Posterior vena cava (tissue), 2 donors: ENCODE measurements around the gene DBNDD1. TPM values are rescaled to one million over a fixed set of nuclear protein-coding genes. Genes with fewer than 3 reads are reported as not detected.
"Not testable (repeated sequence)": the region's sequence is repeated elsewhere in the genome, so short reads cannot be mapped to it uniquely, and the experiment has no call there.

Experiments used
- DNase-seq: peaks from one replicate; pipeline ENCODE4 v3.0.0-alpha.2; 2020; ENCODE audit warnings: low spot score
- intact Hi-C, 2 donors: fragments of 100-400 bp; cut with DNase I; formaldehyde crosslinking; loops; one replicate each; pipeline versions ENCODE4 v1.14.1 to v1.14.2; 2022 to 2023
- total RNA-seq, 2 donors: library from RNA; stranded (reverse); fragmentation: NEBNext Ultra II Directional; extraction: Animal tissue kit (Norgen Biotek cat#: 25700); gene quantifications; one replicate each; pipeline ENCODE4 v1.2.1, GENCODE V29; 2021
- donor health status: DM: yes; HTN: yes; CAD: no.
- donor health status: DM: yes; HTN: yes; CAD: no.

The DBNDD1 gene
- total RNA-seq, 2 donors from 2014 or later: 0.88 to 2.7 TPM

DNA sequence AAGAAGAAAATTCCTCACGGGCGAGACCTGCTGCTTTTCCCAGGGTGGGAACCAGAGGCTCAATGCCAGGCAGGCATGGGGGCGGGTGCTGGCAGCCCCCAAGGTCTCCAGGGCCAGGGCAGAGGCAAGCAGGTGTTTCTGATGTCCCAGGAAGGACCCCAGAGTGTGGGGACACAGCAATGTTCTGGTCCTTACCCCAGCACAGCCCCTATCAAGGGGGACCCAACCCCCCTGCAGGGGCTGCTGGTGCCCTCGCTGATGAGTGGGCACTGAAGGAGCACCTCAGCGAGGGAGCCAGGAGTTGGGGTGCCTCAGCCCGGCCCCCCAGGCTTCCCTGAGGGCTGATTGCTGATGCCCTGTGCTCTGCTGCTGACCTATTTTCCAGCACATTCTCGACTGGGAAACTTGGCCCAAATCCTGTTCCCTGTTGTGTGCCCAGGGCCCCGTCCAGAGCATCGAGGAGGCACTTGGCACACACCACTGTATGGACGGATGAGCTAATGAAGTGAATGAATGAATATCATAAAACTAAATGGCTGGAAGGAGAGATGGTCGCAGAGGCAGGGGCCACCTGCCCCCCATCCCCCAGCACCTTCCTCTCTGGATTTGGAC lies 2.8 kb downstream of the DBNDD1 start:
- no peak for DNase-seq
- intact Hi-C loops: no loop called here

DNA sequence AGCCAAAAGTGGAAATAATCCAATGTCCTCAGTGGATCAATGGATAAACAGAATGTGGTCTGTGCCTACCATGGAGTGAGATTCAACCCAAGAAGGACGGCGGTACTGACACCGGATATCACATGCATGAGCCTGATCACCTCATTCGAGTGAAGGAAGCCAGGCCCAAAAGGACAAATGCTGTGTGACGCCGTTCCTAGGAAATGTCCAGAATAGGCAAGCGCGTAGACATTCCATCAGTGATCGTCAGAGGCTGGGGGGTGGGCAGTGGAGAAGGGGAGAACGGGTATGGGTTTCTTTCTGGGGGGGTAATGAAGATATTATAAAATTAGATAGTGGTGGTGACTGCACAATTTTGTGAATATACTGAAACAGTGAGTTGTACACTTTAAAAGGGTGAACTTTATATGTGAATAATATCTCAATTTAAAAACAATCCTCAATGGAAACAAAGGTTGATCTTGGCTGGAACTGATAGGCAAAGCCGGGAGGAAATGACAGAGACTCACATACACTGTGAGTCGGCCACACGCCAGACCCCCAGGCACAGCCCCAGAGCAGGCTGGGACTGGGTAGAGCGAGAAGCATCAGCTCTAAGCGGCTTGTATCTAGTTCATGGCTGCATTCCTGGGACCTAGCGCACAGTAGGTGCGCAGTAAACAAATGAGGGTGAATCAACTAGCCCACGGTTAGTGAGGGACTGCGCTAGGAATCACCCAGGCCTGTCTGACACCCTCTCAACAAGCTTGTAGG lies 3.5 kb downstream of the DBNDD1 start:
- no peak for DNase-seq
- intact Hi-C loops: no loop called here

DNA sequence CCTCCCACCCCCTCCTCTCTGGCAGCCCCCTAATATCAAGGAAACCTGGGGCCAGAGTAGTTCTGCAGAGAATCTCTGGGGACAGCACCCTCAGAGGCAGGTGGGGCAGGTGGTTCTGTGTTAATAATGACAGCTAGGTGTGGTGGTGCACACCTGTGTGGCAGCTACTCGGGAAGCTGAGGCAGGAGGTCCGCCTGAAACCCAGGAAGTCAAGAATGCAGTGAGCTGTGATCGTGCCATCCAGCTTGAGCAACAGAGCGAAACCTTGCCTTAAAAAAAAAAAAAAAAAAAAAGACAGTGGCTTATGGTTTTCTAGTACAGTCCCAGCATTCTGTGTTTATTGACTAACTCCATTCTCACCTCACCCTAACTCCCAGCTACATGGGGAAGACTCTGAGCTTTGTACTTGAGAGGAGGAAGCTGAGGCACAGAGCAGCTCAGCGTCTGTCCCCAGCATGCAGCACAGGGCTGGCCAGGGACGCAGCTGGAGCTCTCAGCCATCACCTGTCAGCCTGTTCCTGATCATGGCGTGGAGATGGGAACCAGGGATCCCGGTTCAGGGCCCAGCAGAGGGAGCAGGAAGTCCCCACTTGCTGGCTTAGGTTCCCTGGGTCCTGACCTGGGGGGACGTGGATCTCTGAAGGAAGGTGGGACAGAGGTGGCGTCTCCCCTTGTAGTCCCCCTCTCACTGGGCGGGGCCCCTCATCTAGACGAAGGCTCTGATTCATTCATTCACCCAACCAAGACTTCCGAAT lies 6.1 kb downstream of the DBNDD1 start:
- intact Hi-C loops: no loop called here
- DNase-seq: no peak

DNA sequence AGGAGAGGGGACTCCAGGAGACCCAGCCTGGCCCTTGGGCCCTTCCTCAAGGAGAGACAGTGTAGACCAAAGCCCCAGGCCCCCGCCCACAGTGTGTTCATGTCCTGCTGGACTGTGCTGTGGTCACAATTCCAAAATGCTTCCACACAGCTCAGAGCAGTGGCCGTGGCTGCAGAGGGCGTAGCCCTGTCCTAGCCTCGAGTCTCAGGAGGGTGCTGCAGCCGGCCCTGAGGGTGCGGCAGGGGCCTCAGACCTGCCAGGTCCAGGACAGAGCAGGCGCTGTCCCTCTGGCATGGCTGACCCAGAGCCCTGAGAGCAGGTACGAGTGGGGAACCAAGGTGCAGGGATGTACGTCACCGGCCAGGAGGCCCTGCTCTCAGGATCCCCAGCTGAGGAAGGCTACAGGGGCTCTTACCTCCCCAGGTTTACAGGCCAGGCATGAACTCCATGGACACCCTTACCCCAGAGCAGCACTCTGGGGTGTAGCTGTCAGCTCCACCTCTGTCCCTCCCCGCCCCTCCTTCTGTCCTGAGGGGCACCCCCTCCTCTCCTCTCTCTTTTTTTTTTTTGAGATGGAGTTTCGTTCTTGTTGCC lies 7.3 kb downstream of the DBNDD1 start:
- DNase-seq: no peak
- intact Hi-C loops: loop anchor here in 1 of 2 donors (1.0 kb wide), 1 partner anchor 7 kb away; the partner anchor contains the start of gene DBNDD1

DNA sequence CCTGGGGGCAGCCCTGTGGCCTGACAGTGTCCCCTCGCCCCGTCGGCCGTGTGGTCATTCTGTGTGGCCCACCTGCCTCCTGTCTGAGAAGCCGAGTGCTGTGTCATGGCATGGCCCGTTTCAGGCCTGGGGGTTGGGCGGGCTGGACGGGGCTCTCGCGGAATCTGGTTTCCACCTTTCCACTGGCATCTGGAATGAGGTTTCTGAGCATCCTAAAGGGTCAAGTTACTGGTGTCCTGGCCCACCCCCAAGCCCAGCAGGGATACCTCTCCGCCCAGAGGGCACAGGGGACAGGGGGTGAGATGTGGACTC lies 7.8 kb downstream of the DBNDD1 start:
- no peak for DNase-seq
- intact Hi-C loops: loop anchor here in 1 of 2 donors (1.0 kb wide), 1 partner anchor 8 kb away; the partner anchor contains the start of gene DBNDD1

DNA sequence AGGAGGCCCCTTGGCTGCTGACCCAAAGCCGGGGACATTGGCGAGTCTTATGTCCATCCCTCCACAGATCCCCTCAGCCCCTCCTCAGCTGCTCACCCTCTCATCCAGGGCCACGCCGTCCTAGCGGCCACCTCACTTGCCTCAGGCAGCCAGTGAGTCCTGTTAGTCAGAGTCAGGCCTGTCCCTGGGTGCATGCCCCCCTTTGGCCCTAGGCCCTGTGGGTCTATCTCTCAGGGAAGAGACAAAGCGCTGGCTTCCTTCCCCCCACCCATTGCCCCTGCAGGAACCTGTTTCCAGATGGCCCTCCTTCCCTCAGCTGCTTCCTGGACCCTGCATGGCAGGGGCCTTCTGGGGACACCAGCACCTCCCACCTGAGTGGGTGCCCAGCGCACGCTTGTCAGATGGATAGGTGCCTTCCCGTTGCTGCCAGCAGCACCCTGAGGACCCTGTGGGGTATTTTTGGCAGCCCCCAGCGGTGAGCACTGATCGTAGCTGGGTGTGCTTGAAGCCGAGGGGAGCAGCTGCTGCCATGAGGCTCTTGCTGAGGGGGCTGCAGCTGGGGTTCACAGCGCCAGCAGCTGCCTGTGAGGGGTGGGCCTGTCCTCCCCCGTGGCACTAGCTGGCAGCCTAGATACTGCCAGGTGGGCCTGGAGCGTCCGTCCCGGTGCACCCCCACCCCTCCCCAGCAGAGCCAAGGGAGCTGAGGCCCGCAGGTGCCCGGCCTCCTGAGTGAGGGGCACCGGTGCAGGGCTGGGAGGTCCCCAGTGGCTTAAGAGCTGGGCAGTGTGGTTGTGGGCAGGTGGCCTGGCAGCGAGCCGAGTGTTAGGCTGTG lies 8.4 kb downstream of the DBNDD1 start:
- intact Hi-C loops: loop anchor here in 1 of 2 donors (1.0 kb wide), 1 partner anchor 8 kb away; the partner anchor contains the start of gene DBNDD1
- no peak for DNase-seq

DNA sequence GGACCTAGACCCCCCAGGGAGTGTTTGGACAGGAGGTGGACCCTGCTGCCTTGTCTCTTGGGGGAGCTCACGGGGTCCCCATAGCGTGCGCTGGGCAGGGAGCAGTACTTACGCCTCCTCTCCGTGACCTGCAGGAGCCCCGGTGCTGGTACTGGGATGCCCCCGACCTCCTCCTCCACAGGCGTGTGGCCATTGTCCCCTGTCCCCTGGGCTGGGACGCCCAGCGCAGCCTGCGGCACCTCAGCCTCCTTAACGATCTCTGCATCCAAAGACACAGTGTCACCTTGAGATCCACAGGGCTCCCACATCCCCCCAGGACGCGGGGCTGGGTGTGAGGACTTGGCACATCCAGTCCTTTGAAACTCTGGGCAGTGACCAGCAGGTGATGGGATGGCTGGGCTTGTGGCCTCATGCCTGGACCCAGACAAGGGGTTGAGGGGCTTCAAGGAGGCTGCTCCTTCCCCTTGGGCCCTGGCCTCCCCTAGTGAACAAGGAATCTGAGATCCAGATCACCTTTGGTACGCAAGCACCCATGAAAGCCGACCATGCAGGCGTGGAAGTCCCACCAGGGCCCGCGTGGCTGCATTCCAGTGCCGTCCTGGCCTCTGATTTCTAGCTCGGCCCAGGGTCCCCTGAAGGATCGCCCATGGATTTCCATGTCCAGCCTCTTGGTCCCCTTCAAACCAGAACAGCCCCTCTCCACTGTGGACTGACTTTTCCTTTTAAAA lies 9.9 kb downstream of the DBNDD1 start:
- DNase-seq: no peak
- intact Hi-C loops: no loop called here

DNA sequence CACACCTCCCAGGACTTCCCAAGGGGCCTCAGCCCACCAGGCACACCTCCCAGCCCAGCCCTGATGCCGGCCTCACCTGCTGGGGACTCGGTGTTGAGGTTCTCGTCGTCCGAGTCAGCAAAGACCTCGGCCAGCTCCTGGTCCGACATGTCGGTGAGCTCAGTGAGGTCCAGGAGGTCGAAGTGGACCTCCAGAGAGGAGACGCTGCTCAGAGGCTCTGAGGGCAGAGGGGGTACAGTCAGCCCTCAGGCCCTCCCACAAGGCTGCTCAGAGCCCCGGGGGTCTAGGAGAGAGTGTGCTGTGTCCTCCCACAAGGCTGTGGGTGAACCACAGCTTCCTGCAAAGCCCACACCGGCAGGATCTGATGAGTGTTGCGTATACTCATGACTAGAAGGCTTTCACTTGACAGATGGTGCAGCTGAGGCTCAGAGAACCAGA lies 10.5 kb downstream of the DBNDD1 start:
- no peak for DNase-seq
- intact Hi-C loops: no loop called here

DNA sequence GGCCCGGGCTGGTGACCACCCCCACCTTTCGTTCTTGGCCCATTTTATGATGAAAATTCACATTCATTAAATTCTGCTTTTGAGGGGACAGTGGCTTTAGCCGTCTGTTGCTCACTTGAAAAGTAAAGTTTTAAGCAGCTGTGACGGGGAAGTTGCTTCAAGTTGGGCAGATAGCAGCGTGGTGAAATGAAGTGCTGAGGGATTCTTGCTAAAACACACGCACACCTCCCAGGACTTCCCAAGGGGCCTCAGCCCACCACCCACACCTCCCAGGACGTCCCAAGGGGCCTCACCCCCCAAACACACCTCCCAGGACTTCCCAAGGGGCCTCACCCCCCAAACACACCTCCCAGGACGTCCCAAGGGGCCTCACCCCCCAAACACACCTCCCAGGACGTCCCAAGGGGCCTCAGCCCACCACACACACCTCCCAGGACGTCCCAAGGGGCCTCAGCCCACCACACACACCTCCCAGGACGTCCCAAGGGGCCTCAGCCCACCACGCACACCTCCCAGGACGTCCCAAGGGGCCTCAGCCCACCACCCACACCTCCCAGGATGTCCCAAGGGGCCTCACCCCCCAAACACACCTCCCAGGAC lies 11.5 kb downstream of the DBNDD1 start:
- DNase-seq, intact Hi-C loops: not testable (repeated sequence)

DNA sequence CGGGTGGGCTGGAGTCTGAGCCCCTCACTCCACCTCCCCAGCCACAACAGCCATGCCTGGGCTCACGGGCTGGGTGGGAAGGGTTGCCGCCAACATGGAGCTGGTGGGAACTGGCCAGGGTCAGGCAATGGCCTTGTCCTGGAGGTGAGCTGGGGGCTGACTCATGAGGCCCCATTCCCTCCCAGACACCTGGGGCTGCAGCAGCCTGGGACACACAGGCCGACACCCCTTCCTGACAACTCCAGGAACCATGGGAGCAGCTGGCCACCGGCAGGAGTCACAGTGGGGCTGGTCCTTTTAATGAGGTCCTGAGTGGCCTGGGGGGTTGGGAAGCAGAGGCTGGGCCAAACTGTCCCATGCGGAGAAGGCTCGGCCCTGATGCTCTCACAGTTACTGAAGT lies 12.2 kb downstream of the DBNDD1 start:
- no peak for DNase-seq
- intact Hi-C loops: no loop called here

DNA sequence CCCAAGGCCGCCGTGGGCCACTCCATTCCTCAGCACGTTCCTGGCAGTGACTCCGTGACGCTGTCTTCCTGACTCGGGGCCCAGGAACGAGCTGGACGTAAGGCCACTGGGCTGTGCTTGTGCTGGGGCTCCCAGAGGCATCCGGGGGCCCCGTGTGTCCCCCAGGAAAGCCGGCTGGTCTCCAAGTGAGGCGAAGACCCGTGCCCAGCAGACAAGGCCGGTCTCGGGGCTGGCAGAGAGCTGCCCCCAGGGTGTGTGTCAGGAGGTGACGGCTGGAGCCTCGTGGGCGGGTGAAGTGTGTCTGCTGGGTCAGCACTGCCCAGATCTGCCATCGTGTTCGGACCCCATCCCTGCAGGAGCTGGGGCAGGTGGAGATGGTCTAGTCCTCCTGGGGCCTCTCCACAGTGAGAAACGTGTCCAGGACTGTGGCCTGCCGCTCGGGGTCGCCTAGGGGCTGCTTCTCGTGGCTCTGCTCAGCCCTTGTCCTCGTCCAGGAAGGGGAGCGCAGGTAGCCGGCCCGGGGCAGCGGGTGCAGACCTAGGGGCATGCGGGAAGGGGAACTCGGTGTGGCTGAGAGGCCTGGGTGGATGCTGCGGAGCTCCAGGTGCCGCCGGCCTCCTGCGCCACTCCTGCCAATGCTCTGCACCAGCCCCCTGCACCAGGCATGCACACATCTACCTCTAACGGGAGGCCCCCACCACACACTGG lies 13.1 kb downstream of the DBNDD1 start:
- intact Hi-C loops: no loop called here
- no peak for DNase-seq

DNA sequence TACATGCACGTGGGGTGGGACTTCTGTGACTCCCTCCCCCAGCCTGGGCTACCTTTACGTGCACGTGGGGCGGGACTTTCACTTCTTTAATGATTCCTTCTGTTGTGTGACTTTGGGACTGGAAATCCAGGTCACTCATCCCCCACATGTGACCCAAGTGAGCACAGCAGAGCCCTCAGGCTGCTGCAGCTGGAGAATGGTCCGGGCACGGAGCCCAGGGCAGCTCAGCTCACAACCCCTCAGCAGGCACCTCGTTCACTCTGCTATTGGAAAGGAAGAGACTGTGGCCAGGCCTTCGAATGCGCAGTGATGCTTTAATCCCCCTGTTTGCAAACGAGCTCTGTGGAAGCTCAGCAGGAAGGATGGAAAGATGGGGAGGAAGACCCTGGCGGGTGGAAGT lies 14.7 kb downstream of the DBNDD1 start:
- DNase-seq: no peak
- intact Hi-C loops: no loop called here

DNA sequence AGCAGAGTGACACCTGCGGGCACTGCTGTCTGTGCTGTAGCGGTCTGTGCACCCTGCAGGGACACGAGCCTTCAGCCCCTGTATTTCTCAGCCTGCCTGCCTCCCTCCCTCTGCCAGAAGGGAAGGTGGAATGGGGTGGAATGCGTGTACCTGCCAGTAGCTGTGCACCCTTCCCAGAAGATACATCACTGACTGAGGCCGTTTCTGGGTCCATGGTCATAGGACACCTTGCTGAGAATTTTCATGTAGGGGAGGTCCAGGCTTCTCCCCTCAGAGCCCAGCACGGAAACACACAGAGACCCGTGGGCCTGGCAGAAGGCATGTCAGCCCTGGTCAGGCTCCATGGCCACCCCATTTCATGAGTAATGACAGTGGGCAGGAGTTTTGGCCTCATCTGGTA lies 16.5 kb downstream of the DBNDD1 start:
- intact Hi-C loops: no loop called here
- DNase-seq: no peak

DNA sequence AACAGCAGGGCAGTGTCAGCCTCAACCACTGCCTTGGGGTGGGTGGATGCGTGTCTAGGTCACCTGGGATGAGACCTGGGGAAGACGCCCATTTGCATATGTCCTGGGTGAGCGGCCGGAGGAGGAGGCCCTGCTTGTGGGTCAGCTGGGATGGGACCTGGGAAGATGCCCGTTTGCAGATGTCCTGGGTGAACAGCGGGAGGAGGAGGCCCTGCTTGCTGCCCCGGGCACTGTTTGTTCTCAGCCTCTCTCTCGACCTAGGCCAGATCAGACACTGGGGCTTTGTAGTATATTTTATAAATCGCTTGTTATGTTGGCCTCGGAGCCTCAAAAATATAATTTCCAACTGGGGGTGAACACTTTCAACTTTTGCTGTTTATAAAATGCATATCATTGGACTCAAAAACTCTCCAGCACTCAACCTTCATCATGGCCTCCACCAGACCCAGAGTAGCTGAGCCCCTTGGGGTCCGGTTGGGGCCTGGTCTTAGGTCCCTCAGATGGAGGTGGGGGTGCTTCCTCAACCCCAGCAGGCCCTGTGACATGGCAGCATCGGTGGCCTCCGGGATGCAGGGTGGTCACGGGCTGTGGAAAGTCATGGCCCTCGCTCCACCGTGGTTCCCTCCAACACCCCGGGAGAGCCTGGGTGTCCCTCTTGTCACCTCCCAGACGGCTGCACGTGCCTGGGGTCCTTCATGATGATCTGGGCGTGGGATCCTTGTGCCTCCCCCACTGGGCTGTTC lies 17.3 kb downstream of the DBNDD1 start:
- intact Hi-C loops: no loop called here
- no peak for DNase-seq

DNA sequence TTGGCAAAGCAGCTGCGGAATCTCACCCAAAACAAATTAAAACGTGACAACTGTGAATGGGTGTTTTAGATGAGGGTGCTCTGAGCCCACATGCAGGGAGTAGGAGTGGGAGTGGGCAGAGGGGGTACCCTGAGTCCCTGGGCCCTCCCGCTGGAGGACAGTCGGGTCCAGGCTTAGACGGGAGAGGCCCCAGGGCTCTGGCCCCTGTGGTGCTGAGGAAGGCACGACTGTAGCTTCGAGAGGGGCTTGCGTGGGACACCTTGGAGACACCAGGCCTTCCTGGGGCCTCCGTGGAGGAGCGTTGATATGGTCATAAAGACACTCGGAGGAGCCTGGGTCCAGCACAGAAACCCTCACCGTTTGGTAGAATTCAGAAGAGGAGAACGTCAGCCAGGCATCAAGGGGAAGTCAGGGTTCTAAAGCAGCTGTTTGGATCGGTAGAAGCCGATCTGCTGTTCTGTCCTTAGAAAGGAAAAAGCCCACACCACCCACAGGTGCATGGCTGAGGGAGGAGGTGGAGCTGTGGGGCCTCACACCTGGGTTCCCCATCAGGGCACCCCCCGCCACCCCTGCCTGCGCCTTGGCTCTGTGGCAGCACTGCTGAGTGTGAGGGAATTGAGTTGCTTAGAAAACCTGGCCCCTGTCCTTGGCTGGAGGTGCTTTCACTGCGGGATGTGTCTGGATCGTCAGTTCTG lies 18.4 kb downstream of the DBNDD1 start:
- intact Hi-C loops: no loop called here
- DNase-seq: no peak

DNA sequence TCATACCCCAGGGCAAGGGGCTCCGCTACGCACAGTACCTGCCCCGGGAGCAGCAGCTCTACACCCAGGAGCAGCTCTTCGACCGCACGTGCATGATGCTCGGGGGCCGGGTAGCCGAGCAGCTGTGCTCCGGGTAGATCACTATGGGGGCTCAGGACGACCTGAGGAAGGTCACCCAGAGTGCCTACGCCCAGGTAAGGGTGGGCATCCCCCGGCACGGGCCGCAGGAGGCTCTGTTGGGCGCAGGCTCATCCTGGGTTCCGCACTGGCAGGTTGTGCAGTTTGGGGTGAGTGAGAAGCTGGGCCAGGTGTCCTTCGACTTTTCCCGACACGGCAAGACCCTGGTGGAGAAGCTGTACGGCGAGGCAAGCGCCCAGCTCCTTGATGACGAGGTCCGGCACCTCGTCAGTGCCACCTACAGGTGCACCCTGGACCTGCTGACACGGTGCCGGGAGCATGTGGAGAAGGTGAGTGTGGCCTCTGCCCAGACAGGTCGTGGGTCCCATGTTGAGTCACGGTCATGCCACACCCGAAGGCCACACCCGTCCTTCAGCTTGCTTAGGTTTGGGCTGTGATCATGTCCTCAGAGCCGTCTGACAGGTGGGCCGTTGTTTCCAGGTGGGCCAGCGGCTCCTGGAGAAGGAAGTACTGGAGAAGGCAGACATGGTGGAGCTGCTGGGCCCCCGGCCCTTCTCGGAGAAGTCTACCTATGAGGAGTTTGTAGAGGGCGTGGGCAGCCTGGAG lies 19.3 kb downstream of the DBNDD1 start:
- no peak for DNase-seq
- intact Hi-C loops: no loop called here
